ENCODE results near the gene PRKACA.

PRKACA gene

GRCh38 chr19:14070268-14071050 is 47.1 kb downstream of the PRKACA start:
- TF ChIP-seq POLR2A (IDR thresholded peaks at IDR 0.05; ENCODE audit: low read depth, low read length), result no peak
- DNase-seq (ENCODE audit: insufficient read length, low spot score) (no peak), FAIRE-seq (no peak)

- DNase-seq (ENCODE audit: insufficient read length, low spot score) (no peak), FAIRE-seq (no peak)
- no peak for TF ChIP-seq POLR2A (IDR thresholded peaks at IDR 0.05; ENCODE audit: low read depth, low read length)
These were observed 51.4 kb downstream of the PRKACA start for GRCh38 chr19:14066134-14066533.

GRCh38 chr19:14063105-14063504 is 54.5 kb downstream of the PRKACA start:
- DNase-seq (ENCODE audit: insufficient read length, low spot score), result no peak
- FAIRE-seq, result no peak
- TF ChIP-seq POLR2A (IDR thresholded peaks at IDR 0.05; ENCODE audit: low read depth, low read length), result no peak

- DNase-seq (ENCODE audit: insufficient read length, low spot score) (no peak), FAIRE-seq (no peak)
- TF ChIP-seq POLR2A (IDR thresholded peaks at IDR 0.05; ENCODE audit: low read depth, low read length), result no peak
These were observed 55.1 kb downstream of the PRKACA start for GRCh38 chr19:14062558-14062855.

GRCh38 chr19:14061751-14062557 is 55.6 kb downstream of the PRKACA start, which contains the start of gene PALM3:
TSS of gene PALM3 (minus strand) at chr19:14062076. CDS start at chr19:14061980, 96 bp downstream.
- DNase-seq (ENCODE audit: insufficient read length, low spot score) (no peak), FAIRE-seq (no peak)
- no peak for TF ChIP-seq POLR2A (IDR thresholded peaks at IDR 0.05; ENCODE audit: low read depth, low read length)

- no peak for FAIRE-seq
- no peak for DNase-seq (ENCODE audit: insufficient read length, low spot score)
- no peak for TF ChIP-seq POLR2A (IDR thresholded peaks at IDR 0.05; ENCODE audit: low read depth, low read length)
These were observed 56.3 kb downstream of the PRKACA start for GRCh38 chr19:14061081-14061749.

GRCh38 chr19:14059652-14060155 is 57.9 kb downstream of the PRKACA start:
- DNase-seq (ENCODE audit: insufficient read length, low spot score), result no peak
- FAIRE-seq, result no peak

GRCh38 chr19:14059093-14059480 is 58.5 kb downstream of the PRKACA start:
- no peak for FAIRE-seq
- no peak for DNase-seq (ENCODE audit: insufficient read length, low spot score)
- TF ChIP-seq POLR2A (IDR thresholded peaks at IDR 0.05; ENCODE audit: low read depth, low read length), result no peak

More at GRCh38 chr19:14059652-14060155, 57.9 kb downstream of the PRKACA start:
- TF ChIP-seq POLR2A (IDR thresholded peaks at IDR 0.05; ENCODE audit: low read depth, low read length), result no peak

- DNase-seq (ENCODE audit: insufficient read length, low spot score), result no peak
- FAIRE-seq, result no peak
- TF ChIP-seq POLR2A (IDR thresholded peaks at IDR 0.05; ENCODE audit: low read depth, low read length), result no peak
These were observed 59.1 kb downstream of the PRKACA start for GRCh38 chr19:14058182-14059092.

GRCh38 chr19:14056741-14057356 is 60.7 kb downstream of the PRKACA start:
- TF ChIP-seq POLR2A (IDR thresholded peaks at IDR 0.05; ENCODE audit: low read depth, low read length), result no peak
- DNase-seq (ENCODE audit: insufficient read length, low spot score) (no peak), FAIRE-seq (no peak)

- no peak for FAIRE-seq
- DNase-seq (ENCODE audit: insufficient read length, low spot score), result no peak
- TF ChIP-seq POLR2A (IDR thresholded peaks at IDR 0.05; ENCODE audit: low read depth, low read length), result no peak
These were observed 61.4 kb downstream of the PRKACA start for GRCh38 chr19:14056069-14056666.

GRCh38 chr19:14055396-14055795 is 62.2 kb downstream of the PRKACA start:
- no peak for DNase-seq (ENCODE audit: insufficient read length, low spot score)

More at GRCh38 chr19:14055396-14055795, 62.2 kb downstream of the PRKACA start:
- no peak for FAIRE-seq
- no peak for TF ChIP-seq POLR2A (IDR thresholded peaks at IDR 0.05; ENCODE audit: low read depth, low read length)
